ENCODE results near the gene C5orf34.
"Not testable (repeated sequence)": the region's sequence is repeated elsewhere in the genome, so short reads cannot be mapped to it uniquely, and the experiment has no call there.

Gene C5orf34

GRCh38 chr5:43497311-43498104 lies 17.4 kb downstream of the C5orf34 start:
- DNase-seq (ENCODE audit: low read depth in 1 of 2, low spot score in 1 of 2): no peak
- no peak for TF ChIP-seq JUND (IDR thresholded peaks at IDR 0.05; ENCODE audit: low read depth)
- in situ Hi-C loops (cut with HindIII; ENCODE audit: low pct_unique_long_range_greater_than_20kb, low sequenced_read_pairs): no loop called here

- TF ChIP-seq JUND (IDR thresholded peaks at IDR 0.05; ENCODE audit: low read depth): no peak
- in situ Hi-C loops (cut with HindIII; ENCODE audit: low pct_unique_long_range_greater_than_20kb, low sequenced_read_pairs): no loop called here
- no peak for DNase-seq (ENCODE audit: low read depth in 1 of 2, low spot score in 1 of 2)
Observed at GRCh38 chr5:43491326-43491725, 23.6 kb downstream of the C5orf34 start.

GRCh38 chr5:43486353-43486752 lies 28.6 kb downstream of the C5orf34 start:
- no peak for TF ChIP-seq JUND (IDR thresholded peaks at IDR 0.05; ENCODE audit: low read depth)
- no peak for DNase-seq (ENCODE audit: low read depth in 1 of 2, low spot score in 1 of 2)
- in situ Hi-C loops (cut with HindIII; ENCODE audit: low pct_unique_long_range_greater_than_20kb, low sequenced_read_pairs): no loop called here

- no peak for TF ChIP-seq JUND (IDR thresholded peaks at IDR 0.05; ENCODE audit: low read depth)
- in situ Hi-C loops (cut with HindIII; ENCODE audit: low pct_unique_long_range_greater_than_20kb, low sequenced_read_pairs): no loop called here
- DNase-seq (ENCODE audit: low read depth in 1 of 2, low spot score in 1 of 2): peak in 1 of 2 experiments; percentile 28
Observed at GRCh38 chr5:43485406-43485805, 29.5 kb downstream of the C5orf34 start.

GRCh38 chr5:43484106-43484849 lies 30.7 kb downstream of the C5orf34 start:
- peak; percentile 83 to 89 for DNase-seq (ENCODE audit: low read depth in 1 of 2, low spot score in 1 of 2)
- no peak for TF ChIP-seq JUND (IDR thresholded peaks at IDR 0.05; ENCODE audit: low read depth)
- in situ Hi-C loops (cut with HindIII; ENCODE audit: low pct_unique_long_range_greater_than_20kb, low sequenced_read_pairs): no loop called here

- in situ Hi-C loops (cut with HindIII; ENCODE audit: low pct_unique_long_range_greater_than_20kb, low sequenced_read_pairs): no loop called here
- no peak for TF ChIP-seq JUND (IDR thresholded peaks at IDR 0.05; ENCODE audit: low read depth)
Observed at GRCh38 chr5:43483298-43484105, 31.4 kb downstream of the C5orf34 start, which contains the start of gene TMEM267. TMEM267 (minus strand) TSS chr5:43483865; CDS start chr5:43453969, 29,896 bp downstream.

GRCh38 chr5:43482490-43483297 lies 32.3 kb downstream of the C5orf34 start:
- in situ Hi-C loops (cut with HindIII; ENCODE audit: low pct_unique_long_range_greater_than_20kb, low sequenced_read_pairs): no loop called here
- TF ChIP-seq JUND (IDR thresholded peaks at IDR 0.05; ENCODE audit: low read depth): 0 out of 2 replicates have a peak, but pooled peaks have one; percentile 11
- no peak for DNase-seq (ENCODE audit: low read depth in 1 of 2, low spot score in 1 of 2)

More at GRCh38 chr5:43483298-43484105, 31.4 kb downstream of the C5orf34 start, which contains the start of gene TMEM267:
- peak; percentile 87 to 96 for DNase-seq (ENCODE audit: low read depth in 1 of 2, low spot score in 1 of 2)

GRCh38 chr5:43469671-43470391 lies 45.1 kb downstream of the C5orf34 start:
- in situ Hi-C loops (cut with HindIII; ENCODE audit: low pct_unique_long_range_greater_than_20kb, low sequenced_read_pairs): no loop called here
- DNase-seq (ENCODE audit: low read depth in 1 of 2, low spot score in 1 of 2): peak in 1 of 2 experiments; percentile 96
- TF ChIP-seq JUND (IDR thresholded peaks at IDR 0.05; ENCODE audit: low read depth): peak; percentile 100

GRCh38 chr5:43467100-43467499 lies 47.8 kb downstream of the C5orf34 start:
- in situ Hi-C loops (cut with HindIII; ENCODE audit: low pct_unique_long_range_greater_than_20kb, low sequenced_read_pairs): no loop called here
- no peak for DNase-seq (ENCODE audit: low read depth in 1 of 2, low spot score in 1 of 2)
- no peak for TF ChIP-seq JUND (IDR thresholded peaks at IDR 0.05; ENCODE audit: low read depth)

GRCh38 chr5:43465455-43465854 lies 49.5 kb downstream of the C5orf34 start:
- DNase-seq (ENCODE audit: low read depth in 1 of 2, low spot score in 1 of 2); in situ Hi-C loops (cut with HindIII; ENCODE audit: low pct_unique_long_range_greater_than_20kb, low sequenced_read_pairs): not testable (repeated sequence)

GRCh38 chr5:43461066-43461465 lies 53.9 kb downstream of the C5orf34 start:
- no peak for TF ChIP-seq JUND (IDR thresholded peaks at IDR 0.05; ENCODE audit: low read depth)
- DNase-seq (ENCODE audit: low read depth in 1 of 2, low spot score in 1 of 2): no peak
- in situ Hi-C loops (cut with HindIII; ENCODE audit: low pct_unique_long_range_greater_than_20kb, low sequenced_read_pairs): no loop called here
